Loucy (cell line): ENCODE results near the gene SUMO1.

ENCODE experiments used
- H2AFZ ChIP-seq: fragments of 200-600 bp; sonication (generic); 2 replicates; pipeline ENCODE4 v1.6.0; 2016; ENCODE audit warnings: antibody characterized with exemption, mild to moderate bottlenecking, low read length, moderate library complexity
- H3F3A ChIP-seq: fragments of 200-600 bp; 2 replicates; pipeline ENCODE4 v1.6.0; 2016; ENCODE audit warnings: antibody characterized with exemption, low read depth, mild to moderate bottlenecking
- H3K27me3 ChIP-seq: fragments of 200-600 bp; sonication (generic); 2 replicates; pipeline ENCODE4 v1.6.1; 2014; ENCODE audit warnings: low read length, mild to moderate bottlenecking; ENCODE audit not compliant: insufficient read depth, poor library complexity, severe bottlenecking
- H3K36me3 ChIP-seq: fragments of 200-600 bp; sonication (generic); 2 replicates; pipeline ENCODE4 v1.6.1; 2016; ENCODE audit warnings: low read length; ENCODE audit not compliant: insufficient read depth
- H3K4me1 ChIP-seq: fragments of 200-600 bp; sonication (generic); 2 replicates; pipeline ENCODE4 v1.5.1; 2014; ENCODE audit warnings: low read length, mild to moderate bottlenecking; ENCODE audit not compliant: insufficient read depth, poor library complexity, severe bottlenecking
- H3K4me2 ChIP-seq: fragments of 200-600 bp; sonication (generic); 2 replicates; pipeline ENCODE4 v1.6.0; 2014; ENCODE audit warnings: antibody characterized with exemption, low read length, low read depth, mild to moderate bottlenecking; ENCODE audit not compliant: poor library complexity, severe bottlenecking
- H3K4me3 ChIP-seq: fragments of 200-600 bp; sonication (generic); 2 replicates; pipeline ENCODE4 v1.5.1; 2014; ENCODE audit warnings: low read length, mild to moderate bottlenecking, mixed read lengths; ENCODE audit not compliant: poor library complexity, severe bottlenecking
- H3K79me2 ChIP-seq: fragments of 200-600 bp; sonication (generic); 2 replicates; pipeline ENCODE4 v1.6.1; 2014; ENCODE audit warnings: low read length; ENCODE audit not compliant: insufficient read depth
- H3K9ac ChIP-seq: fragments of 200-600 bp; sonication (generic); 2 replicates; pipeline ENCODE4 v1.6.0; 2014; ENCODE audit warnings: mild to moderate bottlenecking, low read depth, low read length, moderate library complexity; ENCODE audit not compliant: poor library complexity, severe bottlenecking
- H3K9me2 ChIP-seq: fragments of 200-600 bp; sonication (generic); replicated peaks from 2 replicates; pipeline ENCODE4 v1.6.1; 2016; ENCODE audit warnings: low read depth, low read length, mixed read lengths
- H3K9me3 ChIP-seq: fragments of 200-600 bp; sonication (generic); 2 replicates; pipeline ENCODE4 v1.6.1; 2014; ENCODE audit warnings: mild to moderate bottlenecking, antibody characterized with exemption, low read length, low read depth; ENCODE audit not compliant: insufficient read depth
- H4K20me1 ChIP-seq: fragments of 200-600 bp; sonication (generic); 2 replicates; pipeline ENCODE4 v1.6.0; 2014; ENCODE audit warnings: antibody characterized with exemption, low read length, mild to moderate bottlenecking; ENCODE audit not compliant: insufficient read depth, poor library complexity, severe bottlenecking
- EZH2phosphoT487 ChIP-seq: fragments of 200-600 bp; IDR thresholded peaks from 2 replicates; pipeline ENCODE4 v1.6.1; 2018; ENCODE audit warnings: antibody characterized with exemption, mild to moderate bottlenecking, moderate library complexity, borderline replicate concordance
- TF ChIP-seq, protein P1 (sequence below): fragments of 200-600 bp; sonication (generic); conservative IDR thresholded peaks from 2 replicates; pipeline ENCODE4 v1.5.1; 2014; ENCODE audit warnings: mild to moderate bottlenecking, antibody characterized with exemption, low read length

Gene SUMO1

DNA sequence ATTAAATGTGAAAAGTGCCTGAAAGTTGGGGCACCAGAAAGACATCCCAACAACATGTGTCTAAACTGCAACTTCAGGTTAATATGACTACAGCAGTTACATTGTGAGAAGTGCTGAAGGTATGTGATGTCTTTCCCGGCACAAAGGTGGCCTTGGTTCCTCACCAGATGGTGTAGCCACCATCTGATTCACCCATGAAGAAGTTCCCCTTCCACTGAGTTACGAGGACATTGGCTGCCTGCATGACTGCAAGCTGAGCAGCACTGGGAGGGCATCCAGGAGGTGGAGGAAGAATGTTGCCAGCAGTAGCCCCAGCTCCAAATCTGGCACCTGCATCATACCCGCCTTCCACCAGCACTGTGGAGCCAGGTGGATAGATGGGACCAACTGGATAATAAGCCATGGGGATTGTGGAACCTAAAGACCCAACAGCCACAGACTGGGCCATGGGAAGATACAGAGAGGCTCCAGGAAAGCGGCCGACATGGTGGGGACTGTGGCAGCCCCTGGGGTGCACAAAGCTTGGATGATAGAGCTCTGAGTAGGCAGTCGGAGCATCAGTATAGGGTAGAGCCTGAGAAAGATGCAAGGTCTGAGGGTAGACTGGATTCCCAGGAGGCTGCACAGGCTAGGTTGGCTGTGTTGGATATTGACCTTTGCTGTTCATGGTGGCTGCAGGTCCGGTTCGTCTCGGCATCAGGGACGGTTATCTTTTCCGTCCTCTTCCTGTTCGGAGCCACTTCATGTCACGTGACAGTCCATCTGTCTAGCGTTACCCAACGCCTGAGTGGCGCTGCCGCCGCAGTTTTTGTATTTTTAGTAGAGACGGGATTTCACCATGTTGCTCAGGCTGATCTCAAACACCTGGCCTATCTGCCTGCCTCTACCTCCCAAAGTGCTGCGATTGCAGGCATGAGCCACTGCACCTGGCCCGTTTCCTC is 36.9 kb downstream of the SUMO1 start:
- Histone ChIP-seq H2AFZ (no peak overlapping the region), H3F3A (no peaks in the 10 kb centered on the region), H3K27me3 (no peaks in the 10 kb centered on the region), H3K9ac (no peak overlapping the region), H3K4me2 (no peak overlapping the region), H3K9me3 (no peaks in the 10 kb centered on the region), H3K4me1 (no peaks in the 10 kb centered on the region), H4K20me1 (no peaks in the 10 kb centered on the region), H3K9me2 (no peaks in the 10 kb centered on the region), H3K79me2 (no peaks in the 10 kb centered on the region), H3K4me3 (no peak overlapping the region), H3K36me3 (peaks cover 8% of the 10 kb centered on the region; the same call in 1 of the 2 replicates)
- TF ChIP-seq, protein P1, sequence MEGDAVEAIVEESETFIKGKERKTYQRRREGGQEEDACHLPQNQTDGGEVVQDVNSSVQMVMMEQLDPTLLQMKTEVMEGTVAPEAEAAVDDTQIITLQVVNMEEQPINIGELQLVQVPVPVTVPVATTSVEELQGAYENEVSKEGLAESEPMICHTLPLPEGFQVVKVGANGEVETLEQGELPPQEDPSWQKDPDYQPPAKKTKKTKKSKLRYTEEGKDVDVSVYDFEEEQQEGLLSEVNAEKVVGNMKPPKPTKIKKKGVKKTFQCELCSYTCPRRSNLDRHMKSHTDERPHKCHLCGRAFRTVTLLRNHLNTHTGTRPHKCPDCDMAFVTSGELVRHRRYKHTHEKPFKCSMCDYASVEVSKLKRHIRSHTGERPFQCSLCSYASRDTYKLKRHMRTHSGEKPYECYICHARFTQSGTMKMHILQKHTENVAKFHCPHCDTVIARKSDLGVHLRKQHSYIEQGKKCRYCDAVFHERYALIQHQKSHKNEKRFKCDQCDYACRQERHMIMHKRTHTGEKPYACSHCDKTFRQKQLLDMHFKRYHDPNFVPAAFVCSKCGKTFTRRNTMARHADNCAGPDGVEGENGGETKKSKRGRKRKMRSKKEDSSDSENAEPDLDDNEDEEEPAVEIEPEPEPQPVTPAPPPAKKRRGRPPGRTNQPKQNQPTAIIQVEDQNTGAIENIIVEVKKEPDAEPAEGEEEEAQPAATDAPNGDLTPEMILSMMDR = no peak
- TF ChIP-seq EZH2phosphoT487 = no peak

DNA sequence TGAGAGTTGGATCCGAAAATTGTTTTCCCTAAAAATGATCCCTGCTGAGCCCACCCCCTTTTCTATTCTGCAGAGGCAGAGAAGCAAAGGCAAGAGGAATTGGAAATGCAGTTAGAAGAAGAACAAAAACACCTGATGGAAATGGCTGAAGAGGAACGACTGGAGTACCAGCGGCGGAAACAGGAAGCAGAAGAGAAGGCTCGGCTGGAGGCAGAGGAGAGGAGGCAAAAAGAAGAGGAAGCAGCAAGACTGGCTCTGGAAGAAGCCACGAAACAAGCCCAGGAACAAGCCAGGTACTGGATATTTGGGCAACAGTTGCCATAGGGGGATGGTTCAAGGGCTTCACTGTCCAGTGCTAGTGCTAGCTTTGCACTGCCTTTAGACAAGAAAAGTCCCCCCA is 41.7 kb downstream of the SUMO1 start:
- Histone ChIP-seq H3K27me3 (no peaks in the 10 kb centered on the region), H3F3A (no peaks in the 10 kb centered on the region), H3K9me3 (no peaks in the 10 kb centered on the region), H3K4me3 (no peak overlapping the region), H4K20me1 (no peaks in the 10 kb centered on the region), H3K9ac (no peak overlapping the region), H3K4me1 (no peaks in the 10 kb centered on the region), H3K9me2 (no peaks in the 10 kb centered on the region), H3K4me2 (no peak overlapping the region), H3K36me3 (no peaks in the 10 kb centered on the region), H3K79me2 (no peaks in the 10 kb centered on the region), H2AFZ (no peak overlapping the region)
- TF ChIP-seq, protein P1 = no peak

DNA sequence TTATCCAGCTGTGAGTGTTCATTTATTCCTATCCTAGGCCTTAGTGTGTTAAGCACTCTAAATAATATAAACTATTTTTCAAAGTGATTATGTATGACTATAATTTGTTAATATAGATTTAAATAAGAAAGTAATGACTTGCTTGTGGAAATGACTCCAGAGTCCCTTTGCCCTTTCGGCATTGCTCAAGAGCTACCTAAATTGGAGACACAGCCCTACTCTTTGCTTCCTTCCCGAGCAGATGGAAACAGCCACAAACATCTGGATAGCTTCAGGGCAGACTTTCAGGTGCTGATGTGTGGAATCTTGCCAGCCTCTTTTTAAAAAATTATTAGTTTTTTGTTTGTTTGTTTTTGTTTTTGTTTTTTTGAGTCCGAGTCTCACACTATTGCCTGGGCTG is 44.0 kb downstream of the SUMO1 start:
- H3K4me3 ChIP-seq = no peak overlapping the region
- no peaks in the 10 kb centered on the region for H3K79me2 ChIP-seq
- H3K27me3 ChIP-seq = no peaks in the 10 kb centered on the region
- no peaks in the 10 kb centered on the region for H3K4me1 ChIP-seq
- TF ChIP-seq EZH2phosphoT487 = no peak
- TF ChIP-seq, protein P1 = no peak
- no peak overlapping the region for H3K9ac ChIP-seq
- no peak overlapping the region for H3K4me2 ChIP-seq
- no peak overlapping the region for H2AFZ ChIP-seq
- no peaks in the 10 kb centered on the region for H3K9me3 ChIP-seq
- H3K36me3 ChIP-seq = no peaks in the 10 kb centered on the region
- no peaks in the 10 kb centered on the region for H3F3A ChIP-seq
- H3K9me2 ChIP-seq = no peaks in the 10 kb centered on the region
- H4K20me1 ChIP-seq = no peaks in the 10 kb centered on the region
